ENCODE data around the gene DOK1.

DOK1 gene

DNA sequence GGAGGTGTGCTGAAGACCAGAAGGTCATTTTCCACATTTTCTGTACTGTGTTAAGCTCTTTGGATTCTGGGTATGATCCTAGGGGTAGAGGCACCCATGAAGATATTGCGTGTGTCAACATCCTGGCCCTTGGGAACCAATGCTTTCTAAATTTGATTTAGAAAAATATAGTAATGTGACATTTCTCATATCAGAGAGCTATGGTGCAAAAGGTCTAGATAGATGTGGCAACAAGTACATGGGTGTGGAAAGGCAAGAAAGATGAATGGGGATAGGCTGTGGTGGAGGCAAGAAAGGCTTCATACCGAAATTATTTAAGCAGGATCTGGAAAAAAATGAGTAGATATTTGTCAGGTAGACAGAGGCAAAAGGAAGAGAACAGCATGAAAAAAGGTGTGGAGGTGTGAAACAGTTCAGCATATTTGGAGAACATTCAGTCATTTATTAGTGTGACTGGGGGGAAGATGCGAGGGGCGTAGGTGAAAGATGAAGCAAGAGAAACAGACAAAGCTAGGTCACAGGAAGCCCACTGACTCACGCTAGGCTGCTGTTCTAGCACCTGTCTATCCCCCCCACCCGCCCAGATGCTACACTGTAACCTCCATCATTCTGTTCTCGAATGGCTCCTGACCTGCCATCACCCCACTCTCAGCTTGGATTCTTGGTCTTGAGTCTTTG lies 11.7 kb downstream of the DOK1 start:
- H3K4me1 ChIP-seq (ENCODE audit: insufficient read depth, low read length, severe bottlenecking): peaks cover 5% of the 10 kb centered on the region
- H4K20me1 ChIP-seq (ENCODE audit: insufficient read depth, low read length): no peaks in the 10 kb centered on the region
- no peak overlapping the region for H3K4me2 ChIP-seq (ENCODE audit: low read length)
- no peak overlapping the region for H2AFZ ChIP-seq (ENCODE audit: low read length)
- no peaks in the 10 kb centered on the region for H3K9me2 ChIP-seq (ENCODE audit: low read depth, low read length)
- H3K9ac ChIP-seq (ENCODE audit: low read length): no peak overlapping the region
- H3K36me3 ChIP-seq (ENCODE audit: insufficient read depth, low read length): no peaks in the 10 kb centered on the region
- no peak for TF ChIP-seq EZH2 (IDR thresholded peaks at IDR 0.05; ENCODE audit: borderline replicate concordance, low read length)
- TF ChIP-seq, protein P1, sequence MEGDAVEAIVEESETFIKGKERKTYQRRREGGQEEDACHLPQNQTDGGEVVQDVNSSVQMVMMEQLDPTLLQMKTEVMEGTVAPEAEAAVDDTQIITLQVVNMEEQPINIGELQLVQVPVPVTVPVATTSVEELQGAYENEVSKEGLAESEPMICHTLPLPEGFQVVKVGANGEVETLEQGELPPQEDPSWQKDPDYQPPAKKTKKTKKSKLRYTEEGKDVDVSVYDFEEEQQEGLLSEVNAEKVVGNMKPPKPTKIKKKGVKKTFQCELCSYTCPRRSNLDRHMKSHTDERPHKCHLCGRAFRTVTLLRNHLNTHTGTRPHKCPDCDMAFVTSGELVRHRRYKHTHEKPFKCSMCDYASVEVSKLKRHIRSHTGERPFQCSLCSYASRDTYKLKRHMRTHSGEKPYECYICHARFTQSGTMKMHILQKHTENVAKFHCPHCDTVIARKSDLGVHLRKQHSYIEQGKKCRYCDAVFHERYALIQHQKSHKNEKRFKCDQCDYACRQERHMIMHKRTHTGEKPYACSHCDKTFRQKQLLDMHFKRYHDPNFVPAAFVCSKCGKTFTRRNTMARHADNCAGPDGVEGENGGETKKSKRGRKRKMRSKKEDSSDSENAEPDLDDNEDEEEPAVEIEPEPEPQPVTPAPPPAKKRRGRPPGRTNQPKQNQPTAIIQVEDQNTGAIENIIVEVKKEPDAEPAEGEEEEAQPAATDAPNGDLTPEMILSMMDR (IDR thresholded peaks at IDR 0.05; ENCODE audit: low read length): no peak
- no peak overlapping the region for H3K4me3 ChIP-seq (ENCODE audit: low read depth, low read length, poor library complexity, severe bottlenecking)
- H3K9me3 ChIP-seq (ENCODE audit: low read length): no peaks in the 10 kb centered on the region
- no peak overlapping the region for H3K27ac ChIP-seq (ENCODE audit: low read depth, low read length, poor library complexity, severe bottlenecking)
- H3K79me2 ChIP-seq (ENCODE audit: insufficient read depth, low read length): no peaks in the 10 kb centered on the region
- no peaks in the 10 kb centered on the region for H3F3A ChIP-seq (ENCODE audit: insufficient read depth, low read length)
- H3K27me3 ChIP-seq (ENCODE audit: insufficient read depth, low read length): no peaks in the 10 kb centered on the region

DNA sequence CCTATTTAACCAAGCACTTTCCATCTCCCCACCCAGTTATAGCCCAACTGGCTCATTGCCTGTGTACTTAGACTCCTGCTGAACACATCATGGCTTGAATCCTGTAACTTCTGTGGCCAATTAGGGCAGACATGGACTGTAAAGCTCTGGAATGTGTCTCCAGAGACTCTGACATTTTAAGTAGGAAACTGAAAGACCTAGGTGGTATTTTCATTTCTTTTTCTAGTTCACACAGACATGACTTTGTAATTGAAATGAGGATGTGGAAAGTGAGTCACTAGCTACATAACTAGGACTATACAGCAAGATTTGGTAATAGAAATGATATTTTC lies 12.2 kb downstream of the DOK1 start:
- Histone ChIP-seq H2AFZ (ENCODE audit: low read length) (no peak overlapping the region), H3K4me3 (ENCODE audit: low read depth, low read length, poor library complexity, severe bottlenecking) (no peak overlapping the region), H3K4me1 (ENCODE audit: insufficient read depth, low read length, severe bottlenecking) (peaks cover 10% of the 10 kb centered on the region), H3K9ac (ENCODE audit: low read length) (no peak overlapping the region), H3K4me2 (ENCODE audit: low read length) (no peak overlapping the region), H3K27me3 (ENCODE audit: insufficient read depth, low read length) (no peaks in the 10 kb centered on the region), H3K27ac (ENCODE audit: low read depth, low read length, poor library complexity, severe bottlenecking) (no peak overlapping the region), H3K9me2 (ENCODE audit: low read depth, low read length) (no peaks in the 10 kb centered on the region), H3K36me3 (ENCODE audit: insufficient read depth, low read length) (no peaks in the 10 kb centered on the region), H4K20me1 (ENCODE audit: insufficient read depth, low read length) (no peaks in the 10 kb centered on the region), H3K79me2 (ENCODE audit: insufficient read depth, low read length) (no peaks in the 10 kb centered on the region), H3F3A (ENCODE audit: insufficient read depth, low read length) (no peaks in the 10 kb centered on the region), H3K9me3 (ENCODE audit: low read length) (no peaks in the 10 kb centered on the region)
- no peak for TF ChIP-seq EZH2 (IDR thresholded peaks at IDR 0.05; ENCODE audit: borderline replicate concordance, low read length)
- TF ChIP-seq, protein P1 (IDR thresholded peaks at IDR 0.05; ENCODE audit: low read length): no peak

GRCh38 chr2:74567881-74568280 lies 13.4 kb downstream of the DOK1 start:
- H3K4me1 ChIP-seq (ENCODE audit: insufficient read depth, low read length, severe bottlenecking): peaks cover 13% of the 10 kb centered on the region
- H3K9me3 ChIP-seq (ENCODE audit: low read length): no peaks in the 10 kb centered on the region
- no peak overlapping the region for H3K4me2 ChIP-seq (ENCODE audit: low read length)
- H3K27ac ChIP-seq (ENCODE audit: low read depth, low read length, poor library complexity, severe bottlenecking): no peak overlapping the region
- no peak overlapping the region for H3K9ac ChIP-seq (ENCODE audit: low read length)
- H3K79me2 ChIP-seq (ENCODE audit: insufficient read depth, low read length): no peaks in the 10 kb centered on the region
- TF ChIP-seq, protein P1 (IDR thresholded peaks at IDR 0.05; ENCODE audit: low read length): no peak
- no peak for TF ChIP-seq EZH2 (IDR thresholded peaks at IDR 0.05; ENCODE audit: borderline replicate concordance, low read length)
- H3F3A ChIP-seq (ENCODE audit: insufficient read depth, low read length): no peaks in the 10 kb centered on the region
- H2AFZ ChIP-seq (ENCODE audit: low read length): no peak overlapping the region
- no peaks in the 10 kb centered on the region for H4K20me1 ChIP-seq (ENCODE audit: insufficient read depth, low read length)
- no peak overlapping the region for H3K4me3 ChIP-seq (ENCODE audit: low read depth, low read length, poor library complexity, severe bottlenecking)
- no peaks in the 10 kb centered on the region for H3K9me2 ChIP-seq (ENCODE audit: low read depth, low read length)
- no peaks in the 10 kb centered on the region for H3K36me3 ChIP-seq (ENCODE audit: insufficient read depth, low read length)
- H3K27me3 ChIP-seq (ENCODE audit: insufficient read depth, low read length): no peaks in the 10 kb centered on the region

Data from OCI-LY1 (cell line).